ENCODE measurements around the gene CD164.

The CD164 gene

GRCh38 chr6:109381747-109382575, at the start of gene CD164:
CD164 (minus strand) TSS chr6:109382467; CDS start chr6:109382378, 89 bp downstream.
- peak; percentile 94 for DNase-seq

DNA sequence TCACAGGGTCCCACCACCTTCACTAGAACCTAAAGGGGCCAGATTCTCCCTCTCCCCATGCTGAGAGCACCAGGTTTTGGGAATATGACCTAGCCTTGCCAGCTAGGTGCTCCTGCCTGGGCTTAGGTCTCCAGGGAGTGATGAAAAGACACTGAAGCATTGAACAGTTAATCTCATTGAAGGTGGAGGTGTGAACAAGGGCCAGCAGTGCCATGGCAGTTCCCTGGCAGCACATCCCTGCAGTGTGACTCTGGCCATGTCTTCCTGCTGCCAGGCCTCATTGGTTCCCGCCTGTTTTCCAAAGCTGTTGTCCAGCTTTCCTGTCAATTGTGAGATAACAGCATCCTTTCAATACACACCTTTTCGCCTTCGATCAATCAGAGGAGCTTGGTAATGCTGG, 47.2 kb upstream of the CD164 start:
- no peak for DNase-seq

DNA sequence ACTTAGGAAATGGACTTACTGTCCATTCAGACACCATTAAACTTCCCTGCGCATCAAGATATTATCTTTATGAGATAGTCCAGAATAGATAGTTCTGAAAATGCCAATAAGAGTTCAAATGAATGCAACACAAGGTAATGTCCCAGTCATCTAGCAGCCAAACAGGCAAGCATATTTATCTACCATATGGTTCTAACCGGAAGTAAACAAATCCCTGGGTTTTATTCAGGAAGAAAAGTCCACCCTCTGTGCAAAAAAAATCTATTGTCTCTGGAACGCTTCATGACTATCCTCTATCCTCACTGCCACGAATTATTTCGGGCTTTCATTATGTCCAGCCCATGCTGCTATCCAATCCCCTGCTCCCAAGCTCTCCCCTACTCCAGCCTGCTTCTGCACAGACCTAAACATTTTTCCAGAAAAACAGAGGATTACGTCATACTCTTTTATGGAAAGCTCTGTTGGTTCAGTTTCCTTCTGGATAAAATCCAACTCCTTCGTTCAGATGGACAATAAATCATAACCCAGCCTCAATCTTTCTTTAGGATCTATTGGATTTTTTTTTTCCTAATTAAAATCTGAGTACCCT, 46.7 kb upstream of the CD164 start:
- no peak for DNase-seq

DNA sequence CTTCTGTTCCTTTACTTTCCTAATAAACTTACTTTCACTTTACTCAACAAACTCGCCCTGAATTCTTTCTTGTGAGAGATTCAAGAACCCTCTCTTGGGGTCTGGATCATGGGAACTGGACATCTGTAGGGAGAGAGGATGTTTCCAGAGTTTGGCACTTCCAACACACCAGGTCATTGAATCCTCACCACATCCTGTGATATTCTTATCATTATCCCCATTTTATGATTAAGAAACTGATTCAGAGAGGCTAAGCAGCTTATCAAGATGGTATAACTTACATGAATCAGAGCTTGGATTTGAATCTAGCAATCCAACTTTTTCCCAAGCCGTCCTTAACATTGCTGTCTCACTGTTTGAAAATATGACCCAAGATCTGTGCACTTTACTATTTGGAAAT, 42.7 kb upstream of the CD164 start:
- DNase-seq = no peak

DNA sequence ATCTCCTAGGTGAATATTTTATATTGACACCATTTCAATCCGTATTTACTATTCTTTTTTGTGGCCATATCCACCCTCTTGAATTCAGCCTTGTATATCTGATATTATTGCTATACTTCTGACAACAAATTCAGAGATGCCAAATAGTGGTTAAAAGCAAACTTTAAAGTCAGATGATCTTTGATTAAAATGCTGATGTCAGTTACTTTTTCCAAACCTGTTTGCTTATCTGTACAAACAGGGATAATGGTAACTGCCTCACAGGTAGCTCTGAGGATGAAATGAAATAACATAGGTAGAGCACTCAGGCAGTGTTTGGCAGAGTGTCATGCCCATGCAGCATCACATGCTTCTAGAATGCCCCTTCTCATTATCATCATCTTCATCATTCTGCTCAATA, 38.9 kb upstream of the CD164 start:
- no peak for DNase-seq

DNA sequence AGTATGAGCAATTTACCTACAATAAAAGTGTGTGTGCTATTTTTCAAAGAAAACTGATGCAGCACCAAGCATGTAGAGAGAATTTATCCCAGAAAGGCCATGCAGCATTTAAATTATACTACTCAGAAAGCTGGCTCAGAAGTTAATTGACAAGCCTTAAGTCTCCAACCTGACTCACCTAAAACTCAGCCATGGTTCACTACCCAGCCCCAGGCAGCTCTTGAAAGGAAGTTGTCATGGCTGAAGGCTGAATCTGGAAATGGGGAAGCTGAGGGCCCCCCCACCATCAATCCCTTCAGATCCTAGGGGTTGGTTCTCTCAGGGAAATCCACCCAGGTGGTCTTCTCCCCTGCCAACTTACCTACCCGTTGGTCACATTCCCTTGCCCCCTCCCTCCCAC, 38.5 kb upstream of the CD164 start:
- no peak for DNase-seq

DNA sequence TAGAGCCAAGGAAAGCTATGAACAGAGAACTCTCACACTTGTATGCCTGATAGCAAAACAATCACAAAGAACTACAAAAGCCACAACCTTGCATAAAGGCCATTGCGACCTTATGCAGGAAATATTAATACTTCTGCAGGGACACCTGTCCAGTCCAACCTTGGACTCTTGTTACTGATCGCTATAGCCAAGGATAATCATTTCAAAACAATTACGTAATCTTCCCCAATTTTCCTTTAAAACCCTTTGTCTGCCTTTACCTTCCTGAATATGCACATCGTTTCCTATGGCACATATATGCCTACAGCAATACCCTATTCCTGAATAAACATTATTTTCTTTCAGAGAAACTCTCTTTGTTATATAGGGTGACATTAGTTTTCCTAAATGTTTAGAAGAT, 35.4 kb upstream of the CD164 start:
- DNase-seq = no peak

GRCh38 chr6:109411034-109411433, 28.8 kb upstream of the CD164 start:
- no peak for DNase-seq

- DNase-seq = no peak
Measured at GRCh38 chr6:109406196-109406595, 23.9 kb upstream of the CD164 start.

GRCh38 chr6:109397020-109397419, 14.8 kb upstream of the CD164 start:
- no peak for DNase-seq

GRCh38 chr6:109396046-109396718, 13.9 kb upstream of the CD164 start:
- no peak for DNase-seq

GRCh38 chr6:109393886-109394281, 11.6 kb upstream of the CD164 start:
- DNase-seq = no peak

DNA sequence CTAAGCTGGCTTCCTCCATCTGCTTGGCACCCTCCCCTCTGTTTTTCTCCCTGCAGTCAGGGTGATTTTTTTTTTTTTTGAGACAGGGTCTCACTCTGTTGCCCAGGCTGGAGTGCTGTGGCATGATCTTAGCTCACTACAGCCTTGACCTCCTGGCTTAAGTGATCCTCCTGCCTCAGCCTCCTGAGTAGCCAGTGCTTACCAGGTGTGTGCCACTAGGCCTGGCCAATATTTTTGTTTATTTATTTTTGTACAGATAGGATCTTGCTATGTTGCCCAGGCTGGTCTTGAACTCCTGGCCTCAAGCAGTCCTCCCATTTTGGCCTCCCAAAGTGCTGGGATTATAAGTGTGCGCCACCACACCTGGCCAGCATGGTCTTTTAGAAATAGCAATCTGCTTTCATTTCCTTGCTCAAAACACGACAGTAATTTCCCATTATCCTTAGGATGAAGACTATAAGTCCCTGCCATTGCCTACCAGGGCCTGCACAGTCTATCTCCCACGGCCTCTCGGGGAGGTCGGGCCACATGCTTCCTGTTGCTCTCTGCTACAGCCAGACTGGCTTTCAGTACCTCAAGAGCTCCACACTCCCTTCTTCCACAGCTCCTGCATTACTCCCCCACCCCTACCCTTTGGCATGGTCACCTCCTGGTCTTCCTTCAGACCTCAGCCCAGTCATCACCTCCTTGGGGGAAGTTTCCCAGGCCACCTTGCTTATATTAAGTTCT, 11.1 kb upstream of the CD164 start:
- DNase-seq = no peak

- no peak for DNase-seq
Measured at GRCh38 chr6:109389650-109390274, 7.5 kb upstream of the CD164 start.

DNA sequence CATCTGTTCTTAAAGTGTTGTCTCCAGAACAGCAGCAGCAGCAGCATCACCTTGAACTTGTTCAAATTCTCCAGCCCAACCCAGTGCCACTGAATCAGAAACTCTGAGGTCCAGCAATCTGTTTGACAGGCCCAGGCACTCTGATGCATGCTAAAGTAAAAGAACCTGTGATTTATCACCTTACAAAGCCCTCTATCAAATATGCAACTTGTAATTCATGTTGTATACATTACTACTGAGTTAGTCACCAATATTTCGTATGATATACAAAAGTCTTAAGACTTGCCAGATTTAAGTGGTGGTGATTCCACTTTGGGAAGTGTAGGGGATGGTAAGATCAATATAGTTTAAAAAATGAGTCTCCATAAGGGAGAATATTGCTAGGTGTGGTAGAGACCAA, 6.0 kb upstream of the CD164 start:
- no peak for DNase-seq

DNA sequence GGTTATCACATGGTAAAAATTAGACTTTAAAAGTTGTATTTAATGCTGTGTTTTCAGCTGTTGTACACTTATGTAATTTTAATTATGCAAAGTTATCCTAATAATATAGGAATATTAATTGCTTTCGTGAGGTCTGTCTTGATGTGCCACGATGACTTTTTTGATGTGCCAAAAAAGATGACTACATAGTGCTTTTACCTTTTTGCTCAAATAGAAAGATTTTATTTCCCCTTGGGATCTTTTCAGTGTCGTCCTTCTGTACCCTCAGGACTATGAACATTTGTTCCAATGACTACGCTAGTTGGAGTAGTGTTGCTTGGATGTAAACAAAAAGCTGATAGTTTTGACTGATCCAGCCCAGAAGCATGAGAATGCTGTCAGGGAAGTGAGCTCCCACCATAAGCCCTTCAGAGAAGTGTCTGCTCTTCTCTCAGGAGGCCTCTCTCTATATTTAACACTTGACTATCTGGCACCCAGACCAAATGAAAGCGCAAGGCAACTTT, 1.2 kb upstream of the CD164 start:
- DNase-seq = no peak

DNA sequence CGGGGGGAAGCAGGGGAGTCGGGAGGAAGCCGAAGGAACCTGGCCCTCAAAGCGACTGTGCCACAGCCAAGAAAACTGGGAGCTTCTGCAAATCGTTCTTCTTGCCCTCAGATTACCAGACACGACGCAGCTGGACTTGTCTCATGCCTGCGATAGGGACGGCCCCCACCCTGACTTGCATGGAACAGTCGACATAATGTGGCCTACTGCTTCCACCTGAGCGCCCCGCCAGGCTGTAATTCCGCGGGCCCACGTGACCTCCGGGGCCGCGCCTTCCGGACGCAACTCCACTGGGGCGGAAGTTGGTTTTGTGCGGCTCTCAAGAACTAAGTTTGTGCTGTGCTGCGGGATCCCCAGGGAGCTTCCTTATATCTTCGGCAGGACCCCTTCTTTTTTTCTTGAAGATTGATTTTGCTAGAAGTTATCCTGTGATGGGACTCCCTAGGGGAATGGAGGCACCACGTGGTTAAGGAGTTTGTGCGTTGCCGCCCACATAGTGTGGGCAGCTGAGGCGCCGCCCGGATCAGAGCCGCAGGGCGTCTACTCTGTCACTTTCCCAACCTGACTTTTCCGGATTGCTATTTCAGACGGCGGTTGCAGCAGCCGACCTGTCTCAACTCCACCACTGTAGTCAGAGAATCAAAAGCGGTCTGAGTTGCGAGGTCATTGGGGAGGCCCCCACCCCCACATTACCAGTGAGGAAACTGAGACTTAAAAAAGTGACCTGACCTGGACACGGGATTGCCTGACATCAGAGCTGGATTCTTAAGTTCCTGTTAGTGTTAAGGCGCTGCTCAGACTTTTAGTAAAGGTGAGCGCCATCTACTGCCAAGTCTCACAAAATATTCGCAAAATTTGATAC, 540 bp upstream of the CD164 start:
- peak; percentile 93 for DNase-seq

DNA sequence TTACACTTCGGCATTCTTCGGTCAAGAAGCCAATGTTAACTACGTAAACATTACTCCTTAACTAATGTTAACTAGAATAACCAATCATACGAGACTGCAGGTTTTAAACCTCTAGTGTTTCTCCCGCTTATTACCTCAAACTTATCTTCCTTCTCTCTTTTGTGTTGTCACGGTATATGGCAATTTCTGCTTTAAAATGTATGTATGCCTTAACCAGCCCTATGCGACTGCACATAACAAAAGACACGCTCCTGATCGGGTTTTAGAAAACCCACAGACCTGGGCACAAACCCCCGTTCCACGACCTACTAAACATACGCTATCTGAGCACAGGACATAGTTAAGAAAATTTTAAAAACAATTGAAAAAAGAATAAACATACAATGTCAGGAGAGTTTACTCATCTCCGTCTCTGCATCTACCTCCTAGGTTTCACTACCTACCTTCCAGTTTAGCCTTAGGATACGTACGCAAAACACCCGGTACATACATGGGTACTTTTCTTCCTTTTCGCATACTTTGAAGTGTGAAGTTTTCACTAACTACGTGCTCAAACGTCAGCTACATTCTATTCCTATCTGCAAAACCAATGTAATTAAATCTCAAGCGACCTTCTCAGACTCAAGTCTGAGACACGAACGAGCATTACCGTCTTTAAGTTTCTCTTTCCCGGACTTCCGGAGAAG, 1.1 kb downstream of the CD164 start:
- no peak for DNase-seq

DNA sequence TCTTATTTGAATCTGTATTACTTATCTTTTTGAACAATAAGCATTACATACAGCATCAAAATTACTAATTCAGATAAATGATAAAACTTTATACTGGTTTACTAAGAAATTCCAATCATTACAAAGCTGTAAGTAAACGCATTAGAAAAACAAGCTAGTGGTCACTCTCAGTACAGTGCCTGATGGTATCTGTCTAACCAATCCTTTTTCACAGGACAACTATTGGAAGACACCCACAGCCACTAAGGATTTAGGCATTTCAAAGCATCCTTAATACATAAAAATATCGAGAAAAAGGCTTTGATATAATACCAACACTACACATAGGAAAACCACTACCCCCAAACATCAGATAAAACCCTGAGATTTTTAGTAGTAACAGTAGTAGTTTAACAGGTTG, 2.6 kb downstream of the CD164 start:
- DNase-seq = no peak

DNA sequence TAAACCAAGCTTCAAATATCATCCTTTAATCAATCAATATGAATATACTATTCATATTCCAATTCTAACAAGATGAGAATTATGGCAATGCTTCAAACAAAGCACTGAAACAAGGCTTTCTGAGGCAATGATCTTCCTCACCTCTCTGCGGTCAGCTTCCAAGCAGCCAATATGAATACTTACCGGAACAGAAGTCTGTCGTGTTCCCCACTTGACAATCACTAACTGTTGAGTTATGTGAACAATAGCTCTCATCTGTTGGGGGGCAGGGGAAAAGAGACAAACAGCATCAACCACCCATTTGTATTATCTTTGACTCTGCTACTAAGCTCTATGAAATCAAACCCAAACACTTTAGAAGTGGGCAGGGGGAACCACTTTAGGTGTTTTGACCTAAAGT, 4.5 kb downstream of the CD164 start:
- DNase-seq = no peak

- no peak for DNase-seq
Measured at GRCh38 chr6:109374326-109374892, 7.9 kb downstream of the CD164 start.
